ENCODE data around the gene NFIL3.

The NFIL3 gene

GRCh38 chr9:91384954-91385353 is 38.7 kb downstream of the NFIL3 start:
- Histone ChIP-seq H3K4me3 (ENCODE audit: insufficient read depth, low read length, poor library complexity, severe bottlenecking) (no peak overlapping the region), H3K4me2 (ENCODE audit: low read depth, low read length, poor library complexity, severe bottlenecking) (no peak overlapping the region), H3K36me3 (ENCODE audit: low read length) (no peaks in the 10 kb centered on the region), H3K9ac (ENCODE audit: low read length) (no peak overlapping the region), H3K27ac (ENCODE audit: low read depth, low read length) (no peak overlapping the region), H2AFZ (ENCODE audit: low read depth, low read length, severe bottlenecking) (no peak overlapping the region), H3K9me3 (ENCODE audit: insufficient read depth, low read length) (no peaks in the 10 kb centered on the region), H3K9me2 (replicated peaks; ENCODE audit: insufficient read depth, low read length) (no peaks in the 10 kb centered on the region), H4K20me1 (ENCODE audit: low read depth, low read length) (no peaks in the 10 kb centered on the region), H3F3A (ENCODE audit: insufficient read depth) (no peaks in the 10 kb centered on the region), H3K79me2 (ENCODE audit: insufficient read depth, low read length) (no peaks in the 10 kb centered on the region), H3K27me3 (ENCODE audit: low read length) (no peaks in the 10 kb centered on the region)
- TF ChIP-seq EZH2phosphoT487 (conservative IDR thresholded peaks at IDR 0.05; ENCODE audit: low read length) (no peak), CTCF (IDR thresholded peaks at IDR 0.05; ENCODE audit: insufficient read depth, low read length, poor library complexity, severe bottlenecking) (no peak)

GRCh38 chr9:91383577-91383976 is 40.1 kb downstream of the NFIL3 start:
- no peaks in the 10 kb centered on the region for H3K9me2 ChIP-seq (replicated peaks; ENCODE audit: insufficient read depth, low read length)
- no peak overlapping the region for H3K4me3 ChIP-seq (ENCODE audit: insufficient read depth, low read length, poor library complexity, severe bottlenecking)
- H2AFZ ChIP-seq (ENCODE audit: low read depth, low read length, severe bottlenecking) = no peak overlapping the region

GRCh38 chr9:91382298-91382697 is 41.3 kb downstream of the NFIL3 start:
- Histone ChIP-seq H2AFZ (ENCODE audit: low read depth, low read length, severe bottlenecking) (no peak overlapping the region), H3K27ac (ENCODE audit: low read depth, low read length) (no peak overlapping the region), H4K20me1 (ENCODE audit: low read depth, low read length) (no peaks in the 10 kb centered on the region), H3K4me2 (ENCODE audit: low read depth, low read length, poor library complexity, severe bottlenecking) (no peak overlapping the region), H3K27me3 (ENCODE audit: low read length) (no peaks in the 10 kb centered on the region), H3K9ac (ENCODE audit: low read length) (no peak overlapping the region), H3K4me3 (ENCODE audit: insufficient read depth, low read length, poor library complexity, severe bottlenecking) (no peak overlapping the region), H3K36me3 (ENCODE audit: low read length) (no peaks in the 10 kb centered on the region), H3K9me2 (replicated peaks; ENCODE audit: insufficient read depth, low read length) (no peaks in the 10 kb centered on the region), H3F3A (ENCODE audit: insufficient read depth) (no peaks in the 10 kb centered on the region), H3K9me3 (ENCODE audit: insufficient read depth, low read length) (no peaks in the 10 kb centered on the region), H3K79me2 (ENCODE audit: insufficient read depth, low read length) (no peaks in the 10 kb centered on the region)
- no peak for TF ChIP-seq EZH2phosphoT487 (conservative IDR thresholded peaks at IDR 0.05; ENCODE audit: low read length)
- TF ChIP-seq CTCF (IDR thresholded peaks at IDR 0.05; ENCODE audit: insufficient read depth, low read length, poor library complexity, severe bottlenecking) = no peak

More at GRCh38 chr9:91383577-91383976, 40.1 kb downstream of the NFIL3 start:
- Histone ChIP-seq H3K36me3 (ENCODE audit: low read length) (no peaks in the 10 kb centered on the region), H3K27me3 (ENCODE audit: low read length) (no peaks in the 10 kb centered on the region), H3K9ac (ENCODE audit: low read length) (no peak overlapping the region), H3K9me3 (ENCODE audit: insufficient read depth, low read length) (no peaks in the 10 kb centered on the region), H4K20me1 (ENCODE audit: low read depth, low read length) (no peaks in the 10 kb centered on the region), H3K4me2 (ENCODE audit: low read depth, low read length, poor library complexity, severe bottlenecking) (no peak overlapping the region), H3F3A (ENCODE audit: insufficient read depth) (no peaks in the 10 kb centered on the region), H3K79me2 (ENCODE audit: insufficient read depth, low read length) (no peaks in the 10 kb centered on the region), H3K27ac (ENCODE audit: low read depth, low read length) (no peak overlapping the region)
- TF ChIP-seq EZH2phosphoT487 (conservative IDR thresholded peaks at IDR 0.05; ENCODE audit: low read length) = no peak
- TF ChIP-seq CTCF (IDR thresholded peaks at IDR 0.05; ENCODE audit: insufficient read depth, low read length, poor library complexity, severe bottlenecking) = no peak
